ENCODE measurements around the gene HSD3B2. TPM values are rescaled to one million over a fixed set of nuclear protein-coding genes. Genes with fewer than 3 reads are reported as not detected.
"Not testable (repeated sequence)": the region's sequence is repeated elsewhere in the genome, so short reads cannot be mapped to it uniquely, and the experiment has no call there.

The HSD3B2 gene
- total RNA-seq, 4 donors from 2014 or later: not detected

DNA sequence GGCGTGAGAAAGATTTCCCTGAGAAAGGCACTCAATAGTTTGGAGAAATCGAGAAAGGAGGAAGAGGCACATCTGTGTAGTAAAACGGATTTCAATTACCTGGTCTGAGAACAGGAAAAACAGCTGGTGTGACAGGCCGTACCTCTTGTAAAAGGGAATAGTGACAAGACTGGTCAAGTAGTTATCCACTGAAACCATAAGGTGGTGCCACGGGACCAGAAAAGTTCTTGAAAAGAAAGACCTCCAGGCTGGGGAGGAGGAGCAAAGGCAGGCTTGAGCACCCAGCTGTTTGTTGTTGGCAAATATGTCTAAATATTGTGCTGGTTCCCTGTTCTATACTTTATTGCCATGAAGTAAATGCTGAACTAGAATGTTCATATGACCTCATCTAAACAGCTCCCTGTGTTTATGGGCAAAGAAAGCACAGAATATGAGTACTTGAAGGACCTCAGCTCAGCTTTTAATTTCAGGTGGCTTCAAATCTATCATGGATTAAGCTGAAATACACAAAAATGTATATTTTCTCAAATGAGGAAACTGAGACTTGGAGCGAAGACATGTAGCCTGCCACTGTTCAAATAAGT lies 42.4 kb upstream of the HSD3B2 start:
- 35 to 39% methylated on average over 6 of the region's 6 CpGs for WGBS, 2 donors
- intact Hi-C loops (cut with DNase I; ENCODE audit: low total_unique reads): no loop called here
- no peak for TF ChIP-seq POLR2A (IDR thresholded peaks at IDR 0.05)
- TF ChIP-seq, protein P1, sequence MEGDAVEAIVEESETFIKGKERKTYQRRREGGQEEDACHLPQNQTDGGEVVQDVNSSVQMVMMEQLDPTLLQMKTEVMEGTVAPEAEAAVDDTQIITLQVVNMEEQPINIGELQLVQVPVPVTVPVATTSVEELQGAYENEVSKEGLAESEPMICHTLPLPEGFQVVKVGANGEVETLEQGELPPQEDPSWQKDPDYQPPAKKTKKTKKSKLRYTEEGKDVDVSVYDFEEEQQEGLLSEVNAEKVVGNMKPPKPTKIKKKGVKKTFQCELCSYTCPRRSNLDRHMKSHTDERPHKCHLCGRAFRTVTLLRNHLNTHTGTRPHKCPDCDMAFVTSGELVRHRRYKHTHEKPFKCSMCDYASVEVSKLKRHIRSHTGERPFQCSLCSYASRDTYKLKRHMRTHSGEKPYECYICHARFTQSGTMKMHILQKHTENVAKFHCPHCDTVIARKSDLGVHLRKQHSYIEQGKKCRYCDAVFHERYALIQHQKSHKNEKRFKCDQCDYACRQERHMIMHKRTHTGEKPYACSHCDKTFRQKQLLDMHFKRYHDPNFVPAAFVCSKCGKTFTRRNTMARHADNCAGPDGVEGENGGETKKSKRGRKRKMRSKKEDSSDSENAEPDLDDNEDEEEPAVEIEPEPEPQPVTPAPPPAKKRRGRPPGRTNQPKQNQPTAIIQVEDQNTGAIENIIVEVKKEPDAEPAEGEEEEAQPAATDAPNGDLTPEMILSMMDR (IDR thresholded peaks at IDR 0.05): no peak
- no peak for DNase-seq (ENCODE audit: low spot score in 2 of 2)
- no peak overlapping the region for H3K4me3 ChIP-seq (ENCODE audit: low read depth, poor library complexity, severe bottlenecking)

DNA sequence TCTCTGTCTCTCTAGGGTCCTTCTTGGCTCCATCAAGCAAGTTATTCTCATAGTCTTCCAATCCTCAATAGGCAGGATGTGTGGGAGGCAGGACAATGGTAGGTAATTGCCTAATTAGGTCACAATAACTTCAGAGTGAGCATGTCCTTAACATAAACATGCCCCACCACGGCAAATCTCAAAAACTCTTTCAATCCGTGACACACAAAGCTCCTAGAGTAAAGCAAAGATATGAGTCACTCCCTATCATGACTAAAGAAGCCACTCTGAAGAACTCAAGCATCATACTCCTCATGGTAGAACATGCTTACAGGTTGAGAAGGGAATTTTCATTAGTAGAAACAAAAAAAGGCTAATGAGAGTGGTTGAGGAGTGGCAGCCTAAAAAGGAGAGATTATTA lies 41.5 kb upstream of the HSD3B2 start:
- intact Hi-C loops (cut with DNase I; ENCODE audit: low total_unique reads): no loop called here

DNA sequence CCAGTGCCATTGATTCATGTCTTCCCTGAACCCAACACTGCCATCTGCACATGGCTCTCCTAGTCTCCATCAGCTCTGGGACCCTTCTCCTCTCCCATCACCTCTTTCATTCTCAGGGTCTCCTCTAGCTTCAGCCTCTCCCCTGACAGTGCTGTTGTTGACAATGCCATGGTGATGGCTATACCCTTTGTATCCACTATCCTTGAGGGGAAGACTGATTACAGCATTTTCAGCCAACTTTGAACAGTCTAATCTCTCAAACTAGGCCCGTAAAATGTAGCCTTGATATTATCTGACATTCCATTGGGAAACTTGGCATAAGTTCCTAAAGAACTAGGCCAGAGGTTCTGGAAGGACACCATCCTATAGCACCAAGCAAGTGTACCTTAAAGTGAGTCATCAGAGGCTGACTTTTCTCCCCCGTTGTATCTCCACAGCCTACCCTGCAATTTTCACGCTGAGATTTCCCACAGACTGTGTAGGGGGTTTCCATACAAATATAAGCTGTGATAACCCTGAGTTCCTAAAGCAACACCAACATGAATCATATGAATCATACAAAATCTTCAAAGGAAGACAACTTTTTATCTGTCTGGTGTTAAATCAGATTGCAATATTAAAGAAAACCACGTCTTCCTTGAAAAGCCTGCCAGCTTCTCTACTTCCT lies 40.6 kb upstream of the HSD3B2 start:
- intact Hi-C loops (cut with DNase I; ENCODE audit: low total_unique reads): no loop called here
- no peak for DNase-seq (ENCODE audit: low spot score in 2 of 2)
- 29 to 50% methylated on average over 4 of the region's 4 CpGs for WGBS, 2 donors
- no peak for TF ChIP-seq POLR2A (IDR thresholded peaks at IDR 0.05)
- H3K4me3 ChIP-seq (ENCODE audit: low read depth, poor library complexity, severe bottlenecking): no peak overlapping the region

More for the DNA sequence above, 41.5 kb upstream of the HSD3B2 start:
- WGBS, 2 donors: 42 to 46% methylated on average over 2 of the region's 2 CpGs
- DNase-seq (ENCODE audit: low spot score in 2 of 2): no peak
- TF ChIP-seq, protein P1 (IDR thresholded peaks at IDR 0.05): no peak
- TF ChIP-seq POLR2A (IDR thresholded peaks at IDR 0.05): no peak
- no peak overlapping the region for H3K4me3 ChIP-seq (ENCODE audit: low read depth, poor library complexity, severe bottlenecking)

DNA sequence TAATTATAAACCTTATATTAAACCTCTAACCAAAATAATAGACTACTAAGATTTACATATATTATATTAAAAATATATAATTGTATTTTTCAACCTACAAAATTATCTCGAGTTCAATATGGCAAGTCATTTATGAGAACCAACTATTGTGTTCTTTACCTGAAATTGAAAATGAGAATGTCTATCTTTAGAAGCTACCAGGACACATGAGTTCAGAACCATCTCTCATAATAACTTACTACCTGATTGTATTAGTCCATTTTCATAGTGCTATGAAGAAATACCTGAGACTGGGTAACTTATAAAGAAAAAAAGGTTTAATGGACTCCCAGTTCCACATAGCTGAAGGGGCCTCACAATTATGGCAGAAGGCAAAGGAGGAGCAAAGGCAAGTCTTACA lies 39.6 kb upstream of the HSD3B2 start:
- 91 to 92% methylated on average over 1 of the region's 1 CpG for WGBS, 2 donors
- no peak overlapping the region for H3K4me3 ChIP-seq (ENCODE audit: low read depth, poor library complexity, severe bottlenecking)
- no peak for DNase-seq (ENCODE audit: low spot score in 2 of 2)
- TF ChIP-seq, protein P1 (IDR thresholded peaks at IDR 0.05): no peak
- TF ChIP-seq POLR2A (IDR thresholded peaks at IDR 0.05): no peak
- intact Hi-C loops (cut with DNase I; ENCODE audit: low total_unique reads): no loop called here

DNA sequence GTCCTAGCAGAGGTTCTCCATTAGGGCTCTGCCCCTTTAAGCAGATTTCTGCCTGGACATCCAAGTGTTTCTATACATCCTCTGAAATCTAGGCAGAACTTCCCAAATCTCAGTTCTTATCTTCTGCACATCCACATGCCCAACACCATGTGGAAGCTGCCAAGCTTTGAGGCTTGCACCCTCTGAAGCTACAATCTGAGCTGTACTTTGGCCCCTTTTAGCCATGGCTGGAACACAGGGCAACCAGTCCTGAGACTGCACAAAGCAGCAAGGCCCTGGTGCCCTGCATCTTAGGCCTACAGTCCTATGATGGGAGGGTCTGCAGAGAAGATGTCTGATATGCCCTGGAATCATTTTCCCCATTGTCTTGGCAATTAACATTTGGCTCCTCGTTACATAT lies 38.4 kb upstream of the HSD3B2 start:
- intact Hi-C loops (cut with DNase I; ENCODE audit: low total_unique reads): no loop called here
- DNase-seq (ENCODE audit: low spot score in 2 of 2): no peak
- 72 to 82% methylated on average over 1 of the region's 1 CpG for WGBS, 2 donors
- no peak overlapping the region for H3K4me3 ChIP-seq (ENCODE audit: low read depth, poor library complexity, severe bottlenecking)
- TF ChIP-seq, protein P1 (IDR thresholded peaks at IDR 0.05): no peak
- TF ChIP-seq POLR2A (IDR thresholded peaks at IDR 0.05): no peak

DNA sequence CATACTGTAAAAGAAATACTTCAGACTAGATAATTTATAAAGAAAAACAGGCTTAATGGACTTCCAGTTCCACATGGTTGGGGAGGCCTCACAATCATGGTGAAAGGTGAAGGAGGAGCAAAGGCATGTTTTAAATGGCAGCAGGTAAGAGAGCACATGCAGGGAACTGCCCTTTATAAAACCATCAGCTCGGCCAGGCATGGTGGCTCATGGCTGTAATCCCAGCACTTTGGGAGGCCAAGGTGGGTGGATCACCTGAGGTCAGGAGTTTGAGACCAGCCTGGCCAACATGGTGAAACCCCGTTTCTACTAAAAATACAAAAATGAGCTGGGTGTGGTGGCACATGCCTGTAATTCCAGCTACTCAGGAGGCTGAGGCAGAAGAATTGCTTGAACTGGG lies 37.4 kb upstream of the HSD3B2 start:
- DNase-seq (ENCODE audit: low spot score in 2 of 2); H3K4me3 ChIP-seq (ENCODE audit: low read depth, poor library complexity, severe bottlenecking); intact Hi-C loops (cut with DNase I; ENCODE audit: low total_unique reads): not testable (repeated sequence)
- WGBS, 2 donors: 89 to 92% methylated on average over 2 of the region's 2 CpGs

DNA sequence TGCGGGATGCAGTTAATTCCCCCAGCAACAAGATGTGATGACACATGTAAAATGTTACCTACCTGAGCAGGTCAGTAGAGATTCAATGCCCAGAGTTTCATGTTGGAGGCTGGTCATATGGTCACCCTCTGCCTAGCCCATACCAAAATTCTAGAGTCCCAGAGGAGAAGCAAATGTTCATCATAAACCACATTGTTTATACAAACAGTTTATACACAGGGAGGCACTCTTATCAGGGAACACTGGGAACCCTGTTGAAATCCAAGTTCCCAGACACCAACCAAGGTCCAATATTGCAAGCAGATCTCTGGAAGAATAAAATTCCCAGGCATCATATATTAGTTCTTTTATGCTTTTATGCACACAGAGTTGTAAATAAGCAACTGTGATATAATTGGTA lies 35.8 kb upstream of the HSD3B2 start:
- TF ChIP-seq, protein P1 (IDR thresholded peaks at IDR 0.05): no peak
- no peak for TF ChIP-seq POLR2A (IDR thresholded peaks at IDR 0.05)
- H3K4me3 ChIP-seq (ENCODE audit: low read depth, poor library complexity, severe bottlenecking): no peak overlapping the region
- no peak for DNase-seq (ENCODE audit: low spot score in 2 of 2)
- intact Hi-C loops (cut with DNase I; ENCODE audit: low total_unique reads): no loop called here
- 90 to 95% methylated on average over 1 of the region's 1 CpG for WGBS, 2 donors
